HG03066 (cell line): ENCODE results near the gene OR6C74.

Experiments used
- ATAC-seq: cut with Tn5 transposase; IDR thresholded peaks from one replicate; pipeline ENCODE4 v1.9.1; 2021; ENCODE audit warnings: low read depth; ENCODE audit not compliant: unreplicated experiment

The OR6C74 gene

DNA sequence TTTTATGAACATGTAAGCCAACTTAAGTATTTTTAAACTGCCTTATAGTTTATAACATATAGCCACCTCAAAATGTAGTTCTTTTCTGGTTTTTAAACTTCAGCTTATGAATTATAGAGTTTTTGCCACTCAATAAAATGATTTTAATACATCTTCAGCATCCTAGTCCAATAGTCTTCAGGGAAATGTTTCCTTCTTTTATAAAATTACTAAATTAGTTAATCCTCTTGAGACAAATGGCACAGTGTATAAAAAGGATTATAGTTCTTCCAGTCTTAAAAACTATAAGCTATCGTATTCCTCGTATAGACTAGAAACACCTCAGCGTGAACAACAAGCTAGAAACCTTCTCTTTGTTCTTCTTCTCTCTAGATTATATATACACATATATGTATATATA is at the start of gene OR6C74:
TSS of gene OR6C74 (plus strand) at position 301 of the 400 bp plus-strand sequence. CDS start 2,679 bp downstream, outside the sequence.
- no peak for ATAC-seq

DNA sequence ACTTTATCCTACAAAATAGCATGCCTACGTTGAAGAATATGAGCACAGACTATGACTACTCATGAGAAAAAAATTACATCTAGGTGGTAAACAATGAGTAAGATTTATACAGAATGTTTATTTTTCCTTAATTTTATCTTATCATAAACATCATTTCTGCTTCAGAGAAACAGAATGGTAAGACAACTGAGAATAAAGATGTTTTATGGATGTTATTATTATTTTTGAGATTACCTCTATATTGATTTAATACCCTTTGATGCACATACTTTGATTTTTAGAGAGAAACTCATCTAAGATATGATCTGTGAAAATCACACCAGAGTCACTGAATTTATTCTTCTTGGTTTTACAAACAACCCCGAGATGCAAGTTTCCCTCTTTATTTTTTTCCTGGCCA is 23.7 kb upstream of the OR6C74 start, which contains the start of gene OR10A7:
TSS of gene OR10A7 (plus strand) at position 301 of the 400 bp plus-strand sequence. CDS start at position 301, 0 bp downstream.
- no peak for ATAC-seq

DNA sequence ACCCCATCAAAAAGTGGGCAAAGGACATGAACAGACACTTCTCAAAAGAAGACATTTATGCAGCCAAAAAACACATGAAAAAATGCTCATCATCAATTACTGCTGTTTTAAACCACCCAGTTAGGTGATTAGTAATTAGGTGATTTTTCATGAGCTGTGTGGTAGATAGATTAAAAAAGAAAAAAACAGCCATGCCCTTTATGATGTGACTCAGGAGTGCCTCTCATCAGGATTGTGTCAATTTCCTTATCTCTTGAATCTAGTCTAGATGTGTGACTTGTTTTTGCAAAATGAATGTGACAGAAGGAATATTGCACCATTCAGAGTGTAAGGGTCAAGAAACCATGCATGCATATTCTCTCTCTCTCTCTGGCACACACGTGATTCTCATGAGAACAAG is 17.9 kb upstream of the OR6C74 start:
- ATAC-seq, result no peak

DNA sequence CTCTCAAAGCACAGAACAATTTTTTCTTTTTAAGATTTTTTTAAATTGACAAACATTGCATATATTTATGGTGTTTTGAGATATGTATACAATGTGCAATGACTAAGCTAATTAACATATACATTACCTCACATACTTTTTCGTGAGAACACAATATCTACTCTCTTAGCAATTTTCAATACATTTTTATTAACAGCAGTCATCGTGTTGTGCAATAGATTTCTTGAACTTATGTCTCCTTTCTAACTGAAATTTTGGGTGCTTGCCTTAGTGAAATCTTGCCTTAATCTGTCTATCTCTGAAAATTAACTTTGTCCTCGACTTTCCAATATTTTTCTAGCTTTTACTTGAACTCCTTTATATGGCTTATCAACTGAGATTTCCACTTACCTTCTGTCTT is 16.8 kb upstream of the OR6C74 start:
- ATAC-seq, result no peak

DNA sequence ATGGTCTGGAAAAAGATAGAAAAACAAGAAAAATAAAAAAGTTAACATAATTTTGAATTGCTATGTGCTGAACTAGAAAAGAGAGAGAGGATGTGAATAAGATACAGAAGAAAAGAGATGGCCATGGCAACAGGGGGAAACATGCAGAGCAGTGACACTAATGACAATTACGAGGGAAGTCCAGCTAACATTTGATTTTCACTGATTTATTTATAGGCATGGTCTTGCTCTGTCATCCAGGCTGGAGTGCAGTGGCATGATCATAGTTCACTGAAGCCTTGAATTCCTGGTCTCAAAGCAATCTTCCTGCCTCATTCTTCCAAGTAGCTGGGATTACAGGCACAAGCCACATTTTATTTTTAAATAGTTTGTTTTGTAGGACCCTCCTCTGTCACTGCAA is 1.8 kb downstream of the OR6C74 start:
- ATAC-seq, result no peak

DNA sequence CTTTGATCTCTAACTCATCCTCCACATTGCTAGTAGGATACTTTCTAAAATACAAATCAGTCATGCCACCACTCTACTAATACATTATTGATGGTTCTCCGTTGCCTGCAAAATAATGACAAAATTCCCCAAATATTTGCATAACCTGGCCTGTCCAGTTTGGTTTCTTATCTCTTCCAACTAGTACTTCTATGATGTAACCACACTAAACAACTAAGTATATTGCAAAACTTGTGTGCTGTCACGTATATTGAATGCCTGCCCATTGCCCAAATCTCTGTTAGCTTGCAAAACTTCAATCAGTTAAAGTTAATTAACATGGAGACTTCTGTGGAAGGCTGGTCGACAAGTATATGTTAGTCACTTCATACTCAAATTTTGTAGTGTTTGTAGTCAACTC is 6.5 kb downstream of the OR6C74 start:
- ATAC-seq, result no peak

DNA sequence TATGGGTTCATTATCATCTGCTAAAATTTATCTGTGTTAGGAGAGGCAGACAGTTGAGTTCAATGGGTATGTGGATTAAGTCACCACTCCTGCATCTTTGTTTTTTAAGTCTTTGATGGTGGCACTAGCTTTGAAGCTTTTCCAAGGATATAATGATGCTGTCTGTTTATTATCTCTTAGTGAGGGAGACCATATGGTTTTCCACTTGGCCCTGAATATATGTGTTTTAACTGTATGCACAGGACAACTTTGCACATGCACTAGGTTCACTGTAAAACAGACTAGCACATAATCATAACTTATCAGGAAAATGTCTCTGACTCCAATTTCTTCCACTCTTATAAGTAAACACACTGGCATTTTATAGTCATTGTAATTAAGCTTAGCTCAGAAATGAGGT is 8.9 kb downstream of the OR6C74 start:
- no peak for ATAC-seq

DNA sequence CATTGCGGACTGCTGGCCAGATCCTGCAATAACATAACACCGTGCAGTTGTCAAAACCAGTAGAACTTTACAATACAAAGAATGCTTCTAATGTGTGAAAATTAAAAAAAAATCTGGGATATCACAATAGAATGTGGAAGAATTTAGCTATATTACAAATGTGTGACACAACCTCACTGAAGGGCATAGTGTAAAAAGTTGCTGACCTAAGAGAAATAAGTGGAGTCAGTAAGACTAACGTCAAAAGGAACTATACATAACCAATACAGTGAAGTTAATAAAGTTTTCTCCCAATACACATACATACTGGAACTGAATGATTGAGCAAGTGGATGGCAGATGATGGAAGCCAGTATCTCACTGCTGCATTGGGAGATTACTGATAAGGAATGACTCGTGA is 12.4 kb downstream of the OR6C74 start:
- ATAC-seq, result no peak

DNA sequence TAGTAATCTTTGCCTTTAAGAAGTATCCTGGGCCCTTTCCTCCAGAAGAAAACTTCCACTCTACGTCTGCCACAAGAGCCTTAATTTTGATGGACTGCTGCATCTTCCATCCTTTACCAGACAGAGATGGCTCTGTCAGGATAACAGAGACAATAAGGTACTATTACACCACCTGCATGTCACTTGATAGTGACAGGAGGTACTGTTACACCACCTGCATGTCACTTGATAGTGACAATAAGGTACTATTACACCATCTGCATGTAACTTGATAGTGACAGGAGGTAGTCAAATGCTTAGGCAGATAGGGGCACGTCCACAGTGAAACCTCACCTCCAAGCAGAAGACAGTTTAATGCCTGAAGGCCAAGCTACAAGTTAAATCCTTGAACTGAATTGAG is 13.9 kb downstream of the OR6C74 start:
- no peak for ATAC-seq

DNA sequence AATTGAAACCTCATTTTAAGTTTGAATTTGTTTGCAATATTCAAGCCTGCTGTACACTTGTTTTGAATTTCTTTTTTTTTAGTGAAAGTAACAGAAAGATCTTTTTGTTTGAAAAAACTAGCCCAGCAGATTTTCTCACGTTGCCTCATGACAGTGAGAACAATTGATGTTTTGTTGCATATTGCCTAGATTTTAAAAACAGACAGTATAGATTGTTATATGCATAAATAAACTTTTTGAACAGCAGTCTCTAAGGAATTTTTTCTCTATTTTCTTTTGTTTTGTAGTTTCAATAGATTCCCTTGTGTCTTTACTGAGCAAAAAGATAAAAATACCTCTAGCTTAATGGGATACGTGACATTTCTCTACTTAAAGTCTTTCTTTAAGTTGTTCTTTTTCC is 36.6 kb downstream of the OR6C74 start:
- no peak for ATAC-seq

DNA sequence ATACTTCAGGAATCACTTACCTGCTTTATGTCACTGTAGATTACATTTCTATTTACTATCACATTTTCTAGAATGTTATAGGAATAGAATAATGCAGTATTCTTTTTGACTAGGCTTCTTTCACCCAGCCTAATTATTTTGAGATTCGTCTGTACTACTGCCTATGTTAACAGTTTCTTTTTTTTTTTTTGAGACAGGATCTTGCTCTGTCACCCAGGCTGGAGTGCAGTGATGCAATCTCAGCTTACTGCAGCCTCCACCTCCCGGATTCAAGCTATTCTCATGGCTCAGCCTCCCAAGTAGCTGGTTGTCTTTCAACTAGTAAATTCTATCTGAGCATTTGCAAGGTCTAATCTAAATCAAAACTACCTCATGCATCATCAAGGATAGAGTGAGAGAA is 45.6 kb downstream of the OR6C74 start:
- no peak for ATAC-seq
